SJSA1 (cell line): ENCODE measurements around the gene MANBA. TPM values are rescaled to one million over a fixed set of nuclear protein-coding genes. Genes with fewer than 3 reads are reported as not detected.
"Not testable (repeated sequence)": the region's sequence is repeated elsewhere in the genome, so short reads cannot be mapped to it uniquely, and the experiment has no call there.

Experiments
- DNase-seq, 2 experiments: peaks; one replicate each; pipeline ENCODE4 v3.0.0-alpha.2; 2015 to 2020; ENCODE audit warnings: low spot score in 2 of 2, low read depth in 1 of 2
- H3K27ac ChIP-seq: fragments of 250-450 bp; sonication (Bioruptor Pico); 2 replicates; pipeline ENCODE4 v1.5.1; 2020; ENCODE audit warnings: mild to moderate bottlenecking, moderate library complexity
- H3K27me3 ChIP-seq: fragments of 250-450 bp; sonication (Bioruptor Pico); replicated peaks from 2 replicates; pipeline ENCODE4 v1.5.1; 2020; ENCODE audit warnings: mild to moderate bottlenecking, moderate library complexity
- H3K36me3 ChIP-seq: fragments of 250-450 bp; sonication (Bioruptor Pico); 2 replicates; pipeline ENCODE4 v1.5.1; 2020; ENCODE audit warnings: mild to moderate bottlenecking
- H3K4me1 ChIP-seq: fragments of 250-450 bp; sonication (Bioruptor Pico); replicated peaks from 2 replicates; pipeline ENCODE4 v1.6.1; 2021; ENCODE audit warnings: mild to moderate bottlenecking
- H3K4me3 ChIP-seq: fragments of 250-450 bp; sonication (Bioruptor Pico); 2 replicates; pipeline ENCODE4 v1.5.1; 2020; ENCODE audit warnings: mild to moderate bottlenecking
- H3K9me3 ChIP-seq: fragments of 250-450 bp; sonication (Bioruptor Pico); replicated peaks from 2 replicates; pipeline ENCODE4 v1.5.1; 2020; ENCODE audit warnings: mild to moderate bottlenecking
- total RNA-seq: library from RNA; depleted of rRNA; stranded (reverse); fragments of >200 nt; shearing (Covaris generic); gene quantifications from 2 replicates; pipeline ENCODE4 v1.2.3, GENCODE V29; 2014

MANBA gene
- total RNA-seq, 1 experiment from 2014 or later: 13.2 TPM

GRCh38 chr4:102625232-102625930, 135.4 kb downstream of the MANBA start:
- DNase-seq: no peak
- Histone ChIP-seq H3K27ac (no peak overlapping the region), H3K9me3 (no peaks in the 10 kb centered on the region), H3K4me1 (peaks cover 24% of the 10 kb centered on the region), H3K36me3 (no peaks in the 10 kb centered on the region), H3K4me3 (no peak overlapping the region), H3K27me3 (no peaks in the 10 kb centered on the region)

- H3K27me3 ChIP-seq: no peaks in the 10 kb centered on the region
- H3K4me3 ChIP-seq: no peak overlapping the region
- peaks cover 26% of the 10 kb centered on the region for H3K4me1 ChIP-seq
- no peak overlapping the region for H3K27ac ChIP-seq
- no peak for DNase-seq
- H3K9me3 ChIP-seq: no peaks in the 10 kb centered on the region
- H3K36me3 ChIP-seq: no peaks in the 10 kb centered on the region
Observed at GRCh38 chr4:102624505-102624904, 136.3 kb downstream of the MANBA start.

- peak; percentile 14 to 54 for DNase-seq
- H3K36me3 ChIP-seq: no peaks in the 10 kb centered on the region
- H3K27ac ChIP-seq: no peak overlapping the region
- peaks cover 26% of the 10 kb centered on the region for H3K4me1 ChIP-seq
- H3K27me3 ChIP-seq: no peaks in the 10 kb centered on the region
- no peak overlapping the region for H3K4me3 ChIP-seq
- H3K9me3 ChIP-seq: no peaks in the 10 kb centered on the region
Observed at GRCh38 chr4:102623622-102624021, 137.1 kb downstream of the MANBA start.

GRCh38 chr4:102620697-102621497, 139.9 kb downstream of the MANBA start:
- Histone ChIP-seq H3K27me3 (no peaks in the 10 kb centered on the region), H3K36me3 (peaks cover 14% of the 10 kb centered on the region), H3K4me3 (no peak overlapping the region), H3K4me1 (peaks cover 15% of the 10 kb centered on the region), H3K9me3 (no peaks in the 10 kb centered on the region), H3K27ac (no peak overlapping the region)
- peak; percentile 53 to 73 for DNase-seq

- H3K27me3 ChIP-seq, H3K9me3 ChIP-seq, DNase-seq, H3K27ac ChIP-seq, H3K4me3 ChIP-seq: not testable (repeated sequence)
- H3K4me1 ChIP-seq: peaks cover 15% of the 10 kb centered on the region
- H3K36me3 ChIP-seq: peaks cover 18% of the 10 kb centered on the region
Observed at GRCh38 chr4:102619776-102620631, 140.8 kb downstream of the MANBA start.

- not testable (repeated sequence) for H3K9me3 ChIP-seq, H3K27ac ChIP-seq, H3K4me3 ChIP-seq
Observed at GRCh38 chr4:102619021-102619420, 141.7 kb downstream of the MANBA start.

GRCh38 chr4:102616636-102617035, 144.1 kb downstream of the MANBA start:
- Histone ChIP-seq H3K27me3 (no peaks in the 10 kb centered on the region), H3K27ac (no peak overlapping the region), H3K36me3 (peaks cover 52% of the 10 kb centered on the region), H3K4me3 (no peak overlapping the region), H3K4me1 (peaks cover 14% of the 10 kb centered on the region), H3K9me3 (no peaks in the 10 kb centered on the region)
- DNase-seq: no peak

More at GRCh38 chr4:102619021-102619420, 141.7 kb downstream of the MANBA start:
- Histone ChIP-seq H3K4me1 (peaks cover 15% of the 10 kb centered on the region), H3K36me3 (peaks cover 28% of the 10 kb centered on the region)
- not testable (repeated sequence) for DNase-seq, H3K27me3 ChIP-seq

GRCh38 chr4:102614801-102615200, 146.0 kb downstream of the MANBA start:
- H3K27ac ChIP-seq: no peak overlapping the region
- no peaks in the 10 kb centered on the region for H3K27me3 ChIP-seq
- no peak for DNase-seq
- H3K36me3 ChIP-seq: peaks cover 70% of the 10 kb centered on the region
- no peak overlapping the region for H3K4me3 ChIP-seq
- no peaks in the 10 kb centered on the region for H3K9me3 ChIP-seq
- no peaks in the 10 kb centered on the region for H3K4me1 ChIP-seq

GRCh38 chr4:102612824-102613366, 147.9 kb downstream of the MANBA start:
- DNase-seq: no peak
- Histone ChIP-seq H3K9me3 (no peaks in the 10 kb centered on the region), H3K27ac (no peak overlapping the region), H3K4me3 (no peak overlapping the region), H3K27me3 (no peaks in the 10 kb centered on the region), H3K4me1 (peaks cover 5% of the 10 kb centered on the region), H3K36me3 (peaks cover 82% of the 10 kb centered on the region)

GRCh38 chr4:102612210-102612609, 148.6 kb downstream of the MANBA start:
- Histone ChIP-seq H3K9me3 (no peaks in the 10 kb centered on the region), H3K4me3 (no peak overlapping the region), H3K27me3 (no peaks in the 10 kb centered on the region), H3K27ac (no peak overlapping the region), H3K36me3 (peaks cover 86% of the 10 kb centered on the region), H3K4me1 (peaks cover 11% of the 10 kb centered on the region)
- no peak for DNase-seq

- no peak overlapping the region for H3K27ac ChIP-seq
- H3K27me3 ChIP-seq: no peaks in the 10 kb centered on the region
- no peak for DNase-seq
- H3K4me3 ChIP-seq: no peak overlapping the region
- no peaks in the 10 kb centered on the region for H3K9me3 ChIP-seq
- H3K36me3 ChIP-seq: peaks cover 89% of the 10 kb centered on the region
- H3K4me1 ChIP-seq: peaks cover 22% of the 10 kb centered on the region
Observed at GRCh38 chr4:102610476-102610875, 150.3 kb downstream of the MANBA start.

- no peak overlapping the region for H3K27ac ChIP-seq
- peaks cover 90% of the 10 kb centered on the region for H3K36me3 ChIP-seq
- no peak overlapping the region for H3K4me3 ChIP-seq
- no peaks in the 10 kb centered on the region for H3K9me3 ChIP-seq
- no peaks in the 10 kb centered on the region for H3K27me3 ChIP-seq
- H3K4me1 ChIP-seq: peaks cover 22% of the 10 kb centered on the region
- no peak for DNase-seq
Observed at GRCh38 chr4:102610007-102610406, 150.8 kb downstream of the MANBA start.

- peaks cover 22% of the 10 kb centered on the region for H3K4me1 ChIP-seq
- H3K27ac ChIP-seq: no peak overlapping the region
- DNase-seq: no peak
- H3K9me3 ChIP-seq: no peaks in the 10 kb centered on the region
- no peaks in the 10 kb centered on the region for H3K27me3 ChIP-seq
- no peak overlapping the region for H3K4me3 ChIP-seq
- H3K36me3 ChIP-seq: peaks cover 86% of the 10 kb centered on the region
Observed at GRCh38 chr4:102608190-102608589, 152.6 kb downstream of the MANBA start.
